C4-2B (cell line): ENCODE measurements around the gene METTL21C.

Experiments used
- H3K27ac ChIP-seq: fragments of 450-650 bp; 2 replicates; pipeline ENCODE4 v1.5.1; 2017
- CTCF ChIP-seq: fragments of 450-650 bp; conservative IDR thresholded peaks from 2 replicates; pipeline ENCODE4 v1.5.1; 2017; ENCODE audit warnings: mild to moderate bottlenecking
- ZFX ChIP-seq: fragments of 450-650 bp; IDR thresholded peaks from 2 replicates; pipeline ENCODE4 v1.6.1; 2017

METTL21C gene

DNA sequence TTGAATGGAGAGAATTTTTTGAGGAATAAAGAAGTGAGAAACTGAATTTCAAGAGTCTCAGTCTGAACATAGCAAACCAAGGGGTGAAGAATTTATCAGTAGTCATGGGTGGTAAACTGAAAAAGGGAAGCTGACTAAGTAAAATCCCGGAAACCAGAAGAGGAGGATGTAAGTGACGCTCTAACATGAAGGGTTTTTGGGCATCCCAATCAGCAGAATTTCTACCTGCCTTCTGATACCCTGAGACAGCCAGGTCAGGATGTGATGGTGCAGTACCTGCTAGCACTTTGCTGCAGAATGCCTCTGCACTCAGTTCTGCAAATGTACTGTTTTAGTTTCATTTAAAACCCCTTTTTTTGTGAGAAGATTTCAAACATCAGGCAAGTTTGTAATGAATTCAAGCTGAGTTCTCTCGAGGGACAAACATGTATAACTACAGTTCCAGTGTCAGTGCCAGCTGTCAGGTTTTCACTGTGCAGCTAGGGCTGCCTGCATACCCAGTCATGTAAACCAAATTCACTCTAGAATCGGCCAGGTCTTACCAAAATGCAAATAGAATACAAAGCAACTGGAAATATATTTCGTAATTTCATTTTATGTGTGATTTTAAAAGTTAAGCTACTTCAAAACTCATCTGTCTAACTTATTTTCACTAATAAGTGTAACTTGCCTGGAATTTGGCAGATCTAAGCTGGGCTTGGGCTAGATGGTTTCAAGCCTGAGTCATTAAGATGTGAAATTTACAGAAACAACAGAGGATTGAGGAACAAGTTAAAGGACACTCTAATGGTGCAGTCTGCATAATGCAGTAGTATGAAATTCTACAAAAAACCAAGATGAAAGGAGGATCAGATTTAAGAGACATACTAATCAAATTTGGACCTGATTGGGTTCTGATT lies 13.8 kb downstream of the METTL21C start:
- H3K27ac ChIP-seq = no peak overlapping the region
- TF ChIP-seq ZFX (no peak), CTCF (no peak)

GRCh38 chr13:102680133-102680717 lies 14.6 kb downstream of the METTL21C start:
- no peak overlapping the region for H3K27ac ChIP-seq
- TF ChIP-seq ZFX (no peak), CTCF (no peak)

DNA sequence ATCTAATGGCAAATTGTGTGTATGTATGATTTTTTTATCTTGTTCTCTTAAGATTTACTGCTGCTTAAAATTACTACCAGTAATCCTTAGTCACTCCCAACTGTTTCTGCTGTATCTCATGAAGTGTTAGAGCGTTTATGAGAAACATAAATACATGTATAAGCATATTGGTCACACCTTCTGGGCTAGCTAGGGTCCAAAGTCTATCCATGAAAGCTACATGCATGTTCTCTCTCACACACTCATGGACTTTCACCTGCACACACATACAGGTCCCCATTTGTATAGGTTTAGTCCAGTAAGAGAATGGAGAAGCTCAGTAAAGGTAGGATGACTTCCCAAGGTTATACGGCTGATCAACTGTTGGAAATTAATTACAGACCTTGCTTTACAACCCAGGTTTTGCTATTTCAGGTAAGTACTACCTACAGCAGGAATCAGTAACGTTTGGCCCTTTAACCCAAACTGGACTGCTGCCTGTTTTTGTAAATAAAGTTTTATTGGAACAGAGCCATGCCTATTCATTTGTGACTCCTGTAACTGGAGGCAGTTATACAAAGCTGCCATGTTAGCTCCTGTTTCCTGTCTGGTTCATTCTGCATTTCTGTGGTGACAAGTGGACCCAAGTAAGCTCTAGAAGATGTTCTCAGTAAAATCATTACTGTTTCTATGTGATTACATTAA lies 15.3 kb downstream of the METTL21C start:
- TF ChIP-seq ZFX (no peak), CTCF (no peak)
- H3K27ac ChIP-seq = no peak overlapping the region

DNA sequence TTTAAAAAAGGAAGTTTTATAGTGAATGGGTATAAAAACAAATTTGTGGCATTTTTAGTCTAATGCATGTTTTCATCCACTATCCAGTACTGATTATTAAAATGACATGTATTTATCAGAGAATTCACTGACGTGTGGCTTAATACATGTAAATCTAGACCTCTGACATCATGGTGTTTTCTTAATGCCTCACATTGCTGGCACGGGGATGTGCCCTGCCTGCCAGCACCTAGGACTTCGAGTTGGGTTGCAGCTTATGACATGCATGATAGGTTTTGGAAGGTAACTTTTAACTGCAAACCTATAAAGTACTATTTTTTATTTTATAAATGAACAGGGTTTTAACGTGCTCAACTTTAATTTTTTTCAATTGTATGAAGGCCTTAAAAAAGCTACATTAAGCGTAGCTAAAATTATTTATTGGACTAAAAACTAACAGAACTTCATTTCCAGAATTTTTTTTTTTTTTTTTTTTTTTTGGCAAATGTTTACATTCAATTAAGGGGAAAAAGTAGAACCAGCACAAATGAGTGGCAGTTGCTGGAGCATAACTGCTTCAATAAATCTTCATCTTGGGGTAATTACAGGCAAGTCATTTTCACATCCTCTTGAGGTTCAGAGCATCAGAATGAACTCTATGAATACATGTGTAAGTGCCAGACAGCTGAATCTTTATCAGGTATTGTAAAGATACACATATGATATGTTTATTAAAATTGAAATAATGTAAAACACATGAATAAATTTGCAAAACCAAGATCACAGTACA lies 16.3 kb downstream of the METTL21C start:
- no peak overlapping the region for H3K27ac ChIP-seq
- TF ChIP-seq CTCF (no peak), ZFX (no peak)

GRCh38 chr13:102677122-102677521 lies 17.7 kb downstream of the METTL21C start:
- TF ChIP-seq ZFX (no peak), CTCF (no peak)
- H3K27ac ChIP-seq = no peak overlapping the region

DNA sequence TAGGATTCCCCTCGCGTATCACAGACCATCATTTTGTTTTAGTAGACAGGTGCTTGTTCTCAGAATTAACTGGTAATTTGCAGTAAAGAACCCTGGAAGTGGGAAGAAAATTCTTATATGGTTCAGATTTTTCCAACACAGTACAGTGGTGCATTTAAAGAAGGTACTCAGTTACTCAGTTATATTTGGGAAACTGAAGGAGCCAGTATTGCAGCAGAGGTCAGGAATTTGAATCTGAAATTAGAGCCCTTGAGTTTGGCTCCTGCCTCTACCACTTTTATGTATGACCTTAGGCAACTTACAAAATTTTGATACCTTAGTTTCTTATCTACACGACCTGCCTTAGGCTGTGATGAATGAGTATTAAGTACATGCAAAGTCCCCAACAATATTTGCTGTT lies 19.7 kb downstream of the METTL21C start:
- no peak overlapping the region for H3K27ac ChIP-seq
- TF ChIP-seq ZFX (no peak), CTCF (no peak)
